Measurements from ENCODE around the gene EXOC2.
A peak's percentile ranks its signal among the peaks of the same experiment; 100 is the strongest.

EXOC2 gene

DNA sequence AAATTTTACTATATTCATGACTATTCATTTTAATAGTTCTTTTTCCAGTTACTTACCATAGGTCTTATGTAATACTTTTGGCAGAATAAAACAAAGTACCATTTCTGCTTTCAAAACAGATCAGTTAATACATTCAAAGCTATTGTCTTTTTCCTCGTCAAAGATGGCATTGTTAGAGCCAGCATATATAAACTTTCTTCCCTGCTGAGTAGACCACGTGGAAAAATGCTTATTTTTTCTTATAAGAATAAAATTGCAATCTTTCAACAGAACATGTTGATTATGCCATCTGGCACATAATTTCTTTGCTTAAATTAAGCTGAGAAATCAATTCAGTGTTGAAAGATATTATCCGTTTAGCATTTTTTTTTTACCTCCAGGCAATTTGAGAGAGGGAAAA is 34.9 kb upstream of the EXOC2 start (continued):
- TF ChIP-seq, protein P1, sequence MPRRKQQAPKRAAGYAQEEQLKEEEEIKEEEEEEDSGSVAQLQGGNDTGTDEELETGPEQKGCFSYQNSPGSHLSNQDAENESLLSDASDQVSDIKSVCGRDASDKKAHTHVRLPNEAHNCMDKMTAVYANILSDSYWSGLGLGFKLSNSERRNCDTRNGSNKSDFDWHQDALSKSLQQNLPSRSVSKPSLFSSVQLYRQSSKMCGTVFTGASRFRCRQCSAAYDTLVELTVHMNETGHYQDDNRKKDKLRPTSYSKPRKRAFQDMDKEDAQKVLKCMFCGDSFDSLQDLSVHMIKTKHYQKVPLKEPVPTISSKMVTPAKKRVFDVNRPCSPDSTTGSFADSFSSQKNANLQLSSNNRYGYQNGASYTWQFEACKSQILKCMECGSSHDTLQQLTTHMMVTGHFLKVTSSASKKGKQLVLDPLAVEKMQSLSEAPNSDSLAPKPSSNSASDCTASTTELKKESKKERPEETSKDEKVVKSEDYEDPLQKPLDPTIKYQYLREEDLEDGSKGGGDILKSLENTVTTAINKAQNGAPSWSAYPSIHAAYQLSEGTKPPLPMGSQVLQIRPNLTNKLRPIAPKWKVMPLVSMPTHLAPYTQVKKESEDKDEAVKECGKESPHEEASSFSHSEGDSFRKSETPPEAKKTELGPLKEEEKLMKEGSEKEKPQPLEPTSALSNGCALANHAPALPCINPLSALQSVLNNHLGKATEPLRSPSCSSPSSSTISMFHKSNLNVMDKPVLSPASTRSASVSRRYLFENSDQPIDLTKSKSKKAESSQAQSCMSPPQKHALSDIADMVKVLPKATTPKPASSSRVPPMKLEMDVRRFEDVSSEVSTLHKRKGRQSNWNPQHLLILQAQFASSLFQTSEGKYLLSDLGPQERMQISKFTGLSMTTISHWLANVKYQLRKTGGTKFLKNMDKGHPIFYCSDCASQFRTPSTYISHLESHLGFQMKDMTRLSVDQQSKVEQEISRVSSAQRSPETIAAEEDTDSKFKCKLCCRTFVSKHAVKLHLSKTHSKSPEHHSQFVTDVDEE (CRISPR knock-in tag; IDR thresholded peaks at IDR 0.05) = no peak
- no peak for TF ChIP-seq TOX (CRISPR knock-in tag; IDR thresholded peaks at IDR 0.05; ENCODE audit: borderline replicate concordance)
- TF ChIP-seq, protein P2, sequence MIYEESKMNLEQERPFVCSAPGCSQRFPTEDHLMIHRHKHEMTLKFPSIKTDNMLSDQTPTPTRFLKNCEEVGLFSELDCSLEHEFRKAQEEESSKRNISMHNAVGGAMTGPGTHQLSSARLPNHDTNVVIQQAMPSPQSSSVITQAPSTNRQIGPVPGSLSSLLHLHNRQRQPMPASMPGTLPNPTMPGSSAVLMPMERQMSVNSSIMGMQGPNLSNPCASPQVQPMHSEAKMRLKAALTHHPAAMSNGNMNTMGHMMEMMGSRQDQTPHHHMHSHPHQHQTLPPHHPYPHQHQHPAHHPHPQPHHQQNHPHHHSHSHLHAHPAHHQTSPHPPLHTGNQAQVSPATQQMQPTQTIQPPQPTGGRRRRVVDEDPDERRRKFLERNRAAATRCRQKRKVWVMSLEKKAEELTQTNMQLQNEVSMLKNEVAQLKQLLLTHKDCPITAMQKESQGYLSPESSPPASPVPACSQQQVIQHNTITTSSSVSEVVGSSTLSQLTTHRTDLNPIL (CRISPR knock-in tag; IDR thresholded peaks at IDR 0.05; ENCODE audit: low read depth) = no peak

DNA sequence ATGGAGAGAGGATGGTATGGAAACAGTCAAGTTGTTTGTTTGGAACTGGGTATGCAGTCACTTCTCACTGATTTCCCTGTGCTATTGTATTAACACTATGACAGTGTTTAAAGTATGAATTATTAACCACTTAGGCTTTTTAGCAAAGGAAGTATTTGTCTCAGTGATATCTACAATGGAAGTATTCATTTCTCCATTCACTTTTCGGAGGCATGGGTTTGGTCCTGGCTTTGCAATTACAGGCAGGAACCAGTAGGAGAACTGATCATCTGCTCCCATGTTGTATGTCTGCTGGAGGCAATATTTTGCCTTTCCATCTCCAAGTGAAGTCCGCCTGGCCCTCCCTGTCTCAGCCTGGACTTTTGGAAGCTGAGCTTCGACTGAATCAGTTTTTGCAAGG is 30.6 kb upstream of the EXOC2 start:
- TF ChIP-seq, protein P3, sequence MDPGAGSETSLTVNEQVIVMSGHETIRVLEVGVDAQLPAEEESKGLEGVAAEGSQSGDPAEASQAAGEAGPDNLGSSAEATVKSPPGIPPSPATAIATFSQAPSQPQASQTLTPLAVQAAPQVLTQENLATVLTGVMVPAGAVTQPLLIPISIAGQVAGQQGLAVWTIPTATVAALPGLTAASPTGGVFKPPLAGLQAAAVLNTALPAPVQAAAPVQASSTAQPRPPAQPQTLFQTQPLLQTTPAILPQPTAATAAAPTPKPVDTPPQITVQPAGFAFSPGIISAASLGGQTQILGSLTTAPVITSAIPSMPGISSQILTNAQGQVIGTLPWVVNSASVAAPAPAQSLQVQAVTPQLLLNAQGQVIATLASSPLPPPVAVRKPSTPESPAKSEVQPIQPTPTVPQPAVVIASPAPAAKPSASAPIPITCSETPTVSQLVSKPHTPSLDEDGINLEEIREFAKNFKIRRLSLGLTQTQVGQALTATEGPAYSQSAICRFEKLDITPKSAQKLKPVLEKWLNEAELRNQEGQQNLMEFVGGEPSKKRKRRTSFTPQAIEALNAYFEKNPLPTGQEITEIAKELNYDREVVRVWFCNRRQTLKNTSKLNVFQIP (CRISPR knock-in tag; IDR thresholded peaks at IDR 0.05; ENCODE audit: borderline replicate concordance, low read depth) = no peak
- TF ChIP-seq ZC3H10 (CRISPR knock-in tag; IDR thresholded peaks at IDR 0.05) (no peak), ZNF70 (CRISPR knock-in tag; IDR thresholded peaks at IDR 0.05) (no peak), ZFP30 (CRISPR knock-in tag; IDR thresholded peaks at IDR 0.05) (no peak), TOX (CRISPR knock-in tag; IDR thresholded peaks at IDR 0.05; ENCODE audit: borderline replicate concordance) (no peak), CSDC2 (CRISPR knock-in tag; IDR thresholded peaks at IDR 0.05) (no peak), ZNF8 (CRISPR knock-in tag; IDR thresholded peaks at IDR 0.05) (no peak), SNAI2 (CRISPR knock-in tag; IDR thresholded peaks at IDR 0.05) (no peak), PPARA (CRISPR knock-in tag; IDR thresholded peaks at IDR 0.05; ENCODE audit: borderline replicate concordance) (no peak), GLIS3 (CRISPR knock-in tag; IDR thresholded peaks at IDR 0.05) (no peak), ZNF565 (CRISPR knock-in tag; conservative IDR thresholded peaks at IDR 0.05; ENCODE audit: low read depth) (no peak), RARB (CRISPR knock-in tag; IDR thresholded peaks at IDR 0.05) (no peak), BACH2 (CRISPR knock-in tag; IDR thresholded peaks at IDR 0.05; ENCODE audit: borderline replicate concordance) (no peak), ZFP3 (CRISPR knock-in tag; IDR thresholded peaks at IDR 0.05) (no peak), ESRRG (CRISPR knock-in tag; IDR thresholded peaks at IDR 0.05) (no peak)
- TF ChIP-seq, protein P4, sequence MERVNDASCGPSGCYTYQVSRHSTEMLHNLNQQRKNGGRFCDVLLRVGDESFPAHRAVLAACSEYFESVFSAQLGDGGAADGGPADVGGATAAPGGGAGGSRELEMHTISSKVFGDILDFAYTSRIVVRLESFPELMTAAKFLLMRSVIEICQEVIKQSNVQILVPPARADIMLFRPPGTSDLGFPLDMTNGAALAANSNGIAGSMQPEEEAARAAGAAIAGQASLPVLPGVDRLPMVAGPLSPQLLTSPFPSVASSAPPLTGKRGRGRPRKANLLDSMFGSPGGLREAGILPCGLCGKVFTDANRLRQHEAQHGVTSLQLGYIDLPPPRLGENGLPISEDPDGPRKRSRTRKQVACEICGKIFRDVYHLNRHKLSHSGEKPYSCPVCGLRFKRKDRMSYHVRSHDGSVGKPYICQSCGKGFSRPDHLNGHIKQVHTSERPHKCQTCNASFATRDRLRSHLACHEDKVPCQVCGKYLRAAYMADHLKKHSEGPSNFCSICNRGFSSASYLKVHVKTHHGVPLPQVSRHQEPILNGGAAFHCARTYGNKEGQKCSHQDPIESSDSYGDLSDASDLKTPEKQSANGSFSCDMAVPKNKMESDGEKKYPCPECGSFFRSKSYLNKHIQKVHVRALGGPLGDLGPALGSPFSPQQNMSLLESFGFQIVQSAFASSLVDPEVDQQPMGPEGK (CRISPR knock-in tag; IDR thresholded peaks at IDR 0.05; ENCODE audit: borderline replicate concordance) = no peak
- TF ChIP-seq, protein P5, sequence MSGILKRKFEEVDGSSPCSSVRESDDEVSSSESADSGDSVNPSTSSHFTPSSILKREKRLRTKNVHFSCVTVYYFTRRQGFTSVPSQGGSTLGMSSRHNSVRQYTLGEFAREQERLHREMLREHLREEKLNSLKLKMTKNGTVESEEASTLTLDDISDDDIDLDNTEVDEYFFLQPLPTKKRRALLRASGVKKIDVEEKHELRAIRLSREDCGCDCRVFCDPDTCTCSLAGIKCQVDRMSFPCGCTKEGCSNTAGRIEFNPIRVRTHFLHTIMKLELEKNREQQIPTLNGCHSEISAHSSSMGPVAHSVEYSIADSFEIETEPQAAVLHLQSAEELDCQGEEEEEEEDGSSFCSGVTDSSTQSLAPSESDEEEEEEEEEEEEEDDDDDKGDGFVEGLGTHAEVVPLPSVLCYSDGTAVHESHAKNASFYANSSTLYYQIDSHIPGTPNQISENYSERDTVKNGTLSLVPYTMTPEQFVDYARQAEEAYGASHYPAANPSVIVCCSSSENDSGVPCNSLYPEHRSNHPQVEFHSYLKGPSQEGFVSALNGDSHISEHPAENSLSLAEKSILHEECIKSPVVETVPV (CRISPR knock-in tag; IDR thresholded peaks at IDR 0.05) = no peak
- ATAC-seq = peak; percentile 39; the same call in 1 of the 3 replicates

DNA sequence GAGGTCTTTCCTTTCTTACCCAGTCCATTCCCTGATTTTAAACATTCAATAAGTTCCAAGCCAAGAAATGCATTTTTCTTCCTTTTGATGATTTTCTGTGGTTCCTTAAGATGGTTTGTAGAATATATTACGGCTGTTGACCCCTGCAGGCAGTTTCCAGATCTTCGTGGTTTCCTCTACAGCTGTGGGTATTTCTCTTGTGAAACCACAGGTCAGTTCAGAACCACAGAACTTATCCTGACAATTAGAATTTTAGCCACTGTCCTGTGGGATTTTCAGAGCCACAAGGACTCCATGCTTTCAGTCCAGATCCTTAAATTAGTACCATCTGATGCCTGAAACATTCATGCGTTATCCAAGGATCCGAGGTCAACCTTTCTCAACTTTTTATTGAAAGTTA is 29.7 kb upstream of the EXOC2 start:
- ATAC-seq = peak; percentile 20; the same call in 2 of the 3 replicates
- TF ChIP-seq RARB (CRISPR knock-in tag; IDR thresholded peaks at IDR 0.05) (no peak), ZNF70 (CRISPR knock-in tag; IDR thresholded peaks at IDR 0.05) (no peak), ZC3H10 (CRISPR knock-in tag; IDR thresholded peaks at IDR 0.05) (no peak), SNAI2 (CRISPR knock-in tag; IDR thresholded peaks at IDR 0.05) (no peak), ESRRG (CRISPR knock-in tag; IDR thresholded peaks at IDR 0.05) (no peak), ARNTL (CRISPR knock-in tag; IDR thresholded peaks at IDR 0.05; ENCODE audit: borderline replicate concordance, low read depth) (no peak), TOX (CRISPR knock-in tag; IDR thresholded peaks at IDR 0.05; ENCODE audit: borderline replicate concordance) (no peak), CSDC2 (CRISPR knock-in tag; IDR thresholded peaks at IDR 0.05) (no peak), OSR1 (CRISPR knock-in tag; IDR thresholded peaks at IDR 0.05) (no peak), GLIS3 (CRISPR knock-in tag; IDR thresholded peaks at IDR 0.05) (no peak)
- TF ChIP-seq, protein P4 (CRISPR knock-in tag; IDR thresholded peaks at IDR 0.05; ENCODE audit: borderline replicate concordance) = no peak
- TF ChIP-seq, protein P2 (CRISPR knock-in tag; IDR thresholded peaks at IDR 0.05; ENCODE audit: low read depth) = no peak
- TF ChIP-seq, protein P5 (CRISPR knock-in tag; IDR thresholded peaks at IDR 0.05) = no peak
- TF ChIP-seq, protein P3 (CRISPR knock-in tag; IDR thresholded peaks at IDR 0.05; ENCODE audit: borderline replicate concordance, low read depth) = no peak

Data from SK-N-SH treated with all-trans-retinoic acid at 6 μM for 48 hours (cell line).